Kidney tubule cell (primary cell): ENCODE data around the gene SFTPB.
A peak's percentile ranks its signal among the peaks of the same experiment; 100 is the strongest.
"Not testable (repeated sequence)": the region's sequence is repeated elsewhere in the genome, so short reads cannot be mapped to it uniquely, and the experiment has no call there.

ENCODE experiments used
- DNase-seq: peaks from one replicate; pipeline ENCODE4 v3.0.0-alpha.2; 2018; ENCODE audit warnings: low spot score

The SFTPB gene

DNA sequence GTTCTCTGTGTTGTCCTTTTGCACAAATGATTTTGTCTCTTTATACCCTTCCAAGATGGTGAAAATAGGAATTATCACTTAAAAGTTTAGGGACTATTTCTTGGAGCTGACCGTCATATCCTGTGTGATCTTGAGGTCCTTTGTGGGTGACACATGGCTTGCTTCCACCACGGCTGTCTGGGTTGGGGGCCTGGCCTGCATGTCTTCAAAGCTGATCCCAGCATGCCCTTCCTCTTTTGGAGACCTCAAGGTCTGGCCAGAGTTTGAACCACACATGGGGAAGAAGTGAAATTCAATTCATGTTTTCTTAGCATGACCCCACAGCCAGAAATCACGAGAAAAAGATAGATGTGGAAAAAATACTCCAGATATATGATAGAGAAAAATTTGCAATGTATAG, 14.0 kb downstream of the SFTPB start:
- DNase-seq = no peak

DNA sequence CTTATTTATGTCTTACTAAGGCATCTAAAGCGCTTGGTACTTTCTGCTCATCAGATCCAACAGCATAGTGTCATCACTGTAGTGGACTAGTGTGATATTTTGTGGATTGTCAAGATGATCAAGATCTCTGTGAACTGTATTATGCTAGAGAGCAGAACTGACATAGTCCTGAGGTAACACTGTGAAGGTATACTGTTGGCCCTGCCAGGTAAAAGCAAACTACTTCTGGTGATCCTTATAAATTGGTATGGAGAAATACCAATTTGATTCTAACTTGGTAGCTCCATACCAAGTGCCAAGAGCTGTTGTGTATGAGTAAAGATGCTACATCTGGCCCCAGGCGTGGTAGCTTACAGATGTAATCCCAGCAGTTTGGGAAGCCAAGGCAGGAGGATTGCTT, 15.9 kb downstream of the SFTPB start:
- no peak for DNase-seq

DNA sequence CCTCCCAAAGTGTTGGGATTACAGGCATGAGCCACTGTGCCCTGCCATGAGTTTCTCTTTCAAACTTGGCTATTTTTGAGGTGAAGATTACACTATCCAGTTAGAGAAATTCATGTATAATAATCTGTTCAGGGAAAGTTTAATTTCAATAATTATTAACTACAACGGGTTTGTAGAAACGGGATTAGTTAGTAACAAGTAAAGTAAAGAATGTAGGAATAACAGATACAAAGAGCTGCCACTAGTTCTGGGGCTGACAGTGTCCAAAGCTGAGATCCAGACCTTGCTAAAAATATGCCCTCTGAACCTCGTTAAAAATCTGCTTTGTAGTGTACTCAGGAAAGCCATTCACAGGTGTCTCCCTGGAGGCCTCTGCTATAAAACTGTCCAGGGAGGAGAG, 16.9 kb downstream of the SFTPB start:
- peak; percentile 16 for DNase-seq

DNA sequence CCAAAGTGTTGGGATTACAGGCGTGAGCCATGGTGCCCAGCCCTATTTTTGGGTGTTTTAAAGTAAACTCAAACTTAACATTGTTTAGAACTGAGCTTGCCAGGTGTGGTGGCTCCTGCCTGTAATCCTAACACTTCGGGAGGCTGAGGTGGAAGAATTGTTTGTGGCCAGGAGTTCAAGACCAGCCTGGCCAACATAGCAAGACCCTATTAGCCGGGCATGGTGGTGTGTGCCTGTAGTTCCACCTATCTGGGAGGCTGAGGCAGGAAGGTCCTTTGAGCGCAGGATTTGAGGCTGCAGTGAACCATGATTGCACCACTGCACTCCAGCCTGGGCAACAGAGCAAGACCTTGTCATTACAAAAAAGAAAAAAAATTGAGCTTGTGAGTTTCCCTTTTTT, 17.5 kb downstream of the SFTPB start:
- no peak for DNase-seq

DNA sequence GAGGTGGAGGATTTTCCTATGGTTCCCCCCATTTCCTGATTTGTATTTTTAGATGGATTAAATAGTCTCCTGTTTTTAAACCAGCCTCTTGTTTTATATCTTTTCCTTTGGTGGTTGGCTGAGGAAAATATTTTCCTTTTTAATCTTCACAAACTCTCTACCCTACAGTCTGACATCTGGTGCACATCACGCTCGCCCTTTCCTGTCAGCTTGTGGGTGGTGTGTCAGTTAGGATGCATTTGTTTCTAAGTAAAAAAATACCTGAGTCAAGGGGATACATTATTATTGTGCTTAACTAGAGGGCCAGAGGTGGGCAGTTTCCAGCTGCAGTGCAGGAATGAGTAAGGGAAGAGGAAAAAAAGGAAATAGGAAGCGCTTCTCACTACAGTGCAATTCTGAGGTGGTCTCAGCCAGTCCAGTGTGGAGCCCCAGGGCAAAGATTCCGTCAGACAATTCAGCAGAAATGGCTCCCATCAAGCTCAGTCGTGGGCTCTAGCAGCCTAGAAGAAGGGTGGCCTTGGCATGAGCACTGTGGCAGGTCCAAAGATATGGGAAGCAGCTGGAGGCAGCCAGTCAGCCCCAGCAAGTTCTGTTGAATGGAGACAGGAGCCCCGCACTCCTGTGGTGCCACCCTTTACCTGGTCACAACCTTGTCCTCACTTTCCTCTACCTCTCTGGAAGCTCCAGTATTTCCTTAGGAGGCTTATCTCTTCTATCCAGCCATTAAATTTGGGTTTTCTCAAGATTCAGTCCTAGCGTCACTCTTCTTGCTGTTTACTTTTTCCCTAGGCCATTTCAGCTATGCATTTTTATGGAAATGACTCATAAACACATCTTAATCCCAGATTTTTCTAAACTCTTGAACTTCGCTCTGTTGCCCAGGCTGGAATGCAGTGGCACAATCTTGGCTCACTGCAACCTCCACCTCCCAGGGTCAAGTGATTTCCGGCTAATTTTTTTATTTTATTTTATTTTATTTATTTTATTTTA, 18.5 kb downstream of the SFTPB start:
- no peak for DNase-seq

DNA sequence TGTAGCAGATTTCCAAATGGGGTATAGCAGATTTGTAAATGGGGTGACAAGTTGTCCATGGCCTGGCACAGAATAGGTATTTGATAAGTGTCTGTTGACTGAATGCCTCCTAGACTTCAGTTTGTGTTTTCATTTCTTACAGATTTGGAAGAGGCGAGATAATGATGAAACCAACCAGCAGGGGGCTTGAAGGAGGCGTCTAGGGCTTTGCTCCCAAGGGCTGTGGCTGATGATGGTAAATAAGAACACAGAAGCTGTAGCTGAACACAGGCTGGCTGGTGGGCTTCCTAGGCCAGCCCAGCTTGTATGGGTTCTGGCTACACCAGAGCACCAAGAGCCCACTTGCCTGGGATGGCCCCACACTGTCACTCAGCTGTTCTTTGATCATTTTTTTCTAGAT, 19.4 kb downstream of the SFTPB start:
- peak; percentile 32 for DNase-seq

DNA sequence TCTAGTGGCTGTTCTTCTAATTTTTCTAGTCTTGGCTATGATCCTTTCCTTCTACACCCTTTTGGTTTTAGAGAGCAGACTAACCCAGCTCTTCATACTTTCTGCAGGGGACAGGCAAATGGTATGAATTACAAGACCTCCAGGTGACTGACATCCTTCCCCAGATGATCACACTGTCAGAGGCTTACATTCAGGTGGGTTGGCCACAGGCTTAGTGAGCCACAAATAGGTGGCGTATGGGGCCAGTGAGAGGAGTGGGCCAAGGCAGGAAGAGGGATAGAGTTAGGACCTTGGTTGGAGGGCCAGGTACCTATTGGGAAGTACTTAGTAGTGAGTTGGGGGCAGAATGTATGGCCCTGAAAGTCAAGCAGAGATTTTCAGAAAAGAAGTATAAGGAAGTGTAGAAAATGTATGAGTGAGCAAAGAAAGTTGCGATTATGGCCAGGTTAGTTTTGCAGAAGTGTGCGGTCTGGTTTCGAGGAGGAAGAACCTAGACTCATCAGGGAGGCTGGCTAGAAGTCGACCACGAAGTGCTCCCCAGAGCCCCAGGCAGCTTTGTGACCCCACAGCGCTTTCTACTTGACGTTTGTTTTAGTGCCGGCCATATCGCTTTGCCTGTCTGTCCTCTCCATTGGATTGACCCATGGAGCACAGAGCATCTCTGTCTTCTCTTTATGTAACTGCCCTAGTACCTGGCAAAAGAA, 20.0 kb downstream of the SFTPB start:
- no peak for DNase-seq

DNA sequence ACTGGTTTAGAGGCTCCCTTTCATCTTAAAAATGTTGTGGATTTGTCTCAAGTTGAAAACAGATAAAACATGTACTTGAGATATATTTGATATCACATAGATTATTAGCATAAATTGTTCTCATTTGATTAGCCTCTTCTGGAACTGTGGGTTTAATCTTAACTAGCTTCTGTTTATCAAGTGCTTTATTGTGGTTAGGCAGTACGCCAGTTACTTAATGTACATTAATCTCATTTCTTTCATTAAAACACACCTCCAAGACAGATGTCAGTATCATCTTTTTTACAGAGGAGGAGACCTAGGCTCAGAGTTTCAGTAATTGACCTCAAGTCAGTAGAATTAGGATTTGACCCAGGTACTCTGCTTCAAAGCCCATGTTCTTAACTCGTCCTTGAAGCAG, 21.8 kb downstream of the SFTPB start:
- no peak for DNase-seq

DNA sequence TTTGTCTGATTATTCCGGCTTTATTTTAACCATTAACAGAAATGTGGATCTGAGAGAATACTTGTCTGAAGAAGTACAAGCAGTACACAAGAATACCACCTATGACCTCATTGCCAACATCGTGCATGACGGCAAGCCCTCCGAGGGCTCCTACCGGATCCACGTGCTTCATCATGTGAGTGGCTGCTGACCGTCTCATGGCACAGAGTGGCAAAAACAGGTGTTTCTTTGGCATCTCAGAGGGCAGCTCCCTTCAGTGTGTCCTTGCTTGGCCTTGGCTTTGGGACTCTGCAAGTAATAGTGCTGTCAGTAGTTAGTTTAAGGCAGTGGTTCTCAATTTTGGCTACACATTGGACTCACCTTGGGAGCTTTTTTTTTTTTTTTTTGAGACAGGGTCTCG, 23.1 kb downstream of the SFTPB start:
- no peak for DNase-seq

DNA sequence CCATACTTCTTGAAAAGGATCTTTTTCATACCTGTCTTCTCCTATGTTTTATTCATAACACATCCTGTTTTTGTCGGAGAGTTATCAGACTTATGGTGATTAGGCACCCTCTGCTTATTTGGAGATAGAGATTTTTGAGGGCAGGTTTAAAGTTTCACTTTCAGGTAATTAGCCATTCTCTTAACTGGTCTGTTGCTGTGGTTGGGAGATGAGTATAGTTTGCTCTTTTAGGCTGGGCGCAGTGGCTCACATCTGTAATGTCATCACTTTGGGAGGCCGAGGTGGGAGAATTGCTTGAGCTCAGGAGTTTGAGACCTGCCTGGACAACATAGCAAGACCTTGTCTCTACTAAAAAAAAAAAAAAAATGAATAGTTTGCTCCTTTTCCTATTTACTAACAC, 25.3 kb downstream of the SFTPB start:
- DNase-seq = no peak

DNA sequence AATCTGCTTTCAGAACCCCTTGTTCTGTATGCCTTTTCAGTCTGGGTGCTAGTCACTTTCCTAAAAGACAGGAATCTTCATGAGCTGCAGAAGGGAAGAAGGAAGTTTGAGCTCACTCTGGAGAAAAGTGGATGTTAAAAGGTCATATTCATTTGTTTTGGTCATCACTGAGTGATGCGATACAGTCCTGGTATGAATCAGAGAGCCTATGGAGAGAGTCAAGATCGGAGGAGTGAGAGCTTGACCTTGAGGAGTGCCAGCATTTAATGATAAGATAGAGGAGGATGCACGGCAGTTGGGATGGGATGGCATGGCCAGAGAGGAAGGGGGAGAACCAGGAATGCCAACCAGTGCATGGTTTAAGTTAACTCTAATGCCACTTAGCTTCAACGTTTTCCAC, 32.4 kb downstream of the SFTPB start:
- no peak for DNase-seq

DNA sequence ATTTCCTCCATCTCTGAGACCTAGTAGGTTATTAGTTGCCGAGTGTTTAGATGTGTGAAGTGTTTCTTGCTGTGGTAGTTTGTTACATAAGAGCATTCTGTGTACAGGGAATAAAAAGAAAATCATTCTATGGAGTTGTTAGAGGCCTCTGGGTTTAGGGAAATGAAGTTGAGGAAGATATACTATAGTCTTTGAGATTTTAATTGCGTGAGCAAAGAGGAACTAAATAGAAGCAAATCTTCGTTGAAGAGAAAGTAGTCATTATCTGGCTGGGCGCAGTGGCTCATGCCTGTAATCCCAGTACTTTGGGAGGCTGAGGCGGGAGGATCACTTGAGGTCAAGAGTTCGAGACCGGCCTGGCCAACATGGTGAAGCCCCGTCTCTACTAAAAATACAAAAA, 33.0 kb downstream of the SFTPB start:
- no peak for DNase-seq

DNA sequence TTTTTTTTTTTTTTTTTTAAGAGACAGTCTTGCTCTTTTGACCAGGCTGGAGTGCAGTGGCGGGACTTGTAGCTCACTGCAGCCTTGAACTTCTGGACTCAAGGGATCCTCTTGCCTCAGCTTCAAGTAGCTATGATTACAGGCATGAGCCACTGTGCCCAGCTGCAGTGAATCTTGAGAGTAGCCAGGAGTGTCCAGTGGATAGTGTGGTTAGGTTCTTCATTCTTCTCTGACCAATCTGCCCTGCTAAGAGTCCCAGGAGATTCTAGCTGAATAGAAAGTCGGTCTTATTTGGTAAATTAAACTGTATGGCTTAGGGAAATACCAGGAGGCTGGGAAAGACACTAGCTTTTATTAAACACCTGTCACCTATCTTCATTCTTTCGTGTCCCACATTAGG, 36.7 kb downstream of the SFTPB start:
- no peak for DNase-seq

DNA sequence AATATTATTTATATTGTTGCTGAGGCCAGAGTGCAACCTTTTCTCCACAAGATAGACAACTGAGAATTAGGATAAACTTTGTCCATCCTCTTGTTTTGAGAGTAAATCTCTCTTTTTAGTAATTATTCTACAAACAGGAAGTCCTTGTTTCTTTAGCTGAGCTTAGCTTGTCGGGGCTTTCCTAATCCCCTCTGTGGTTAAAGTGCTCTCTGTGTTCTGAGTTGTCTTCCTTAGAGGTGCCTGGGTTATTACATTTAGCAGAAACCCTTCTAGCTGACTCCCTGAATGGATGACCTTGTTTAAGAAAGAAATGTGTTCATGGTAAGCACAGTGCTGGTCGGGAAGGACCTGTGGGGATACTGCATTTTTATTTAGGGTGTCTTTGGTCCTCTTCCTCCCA, 39.3 kb downstream of the SFTPB start:
- no peak for DNase-seq

DNA sequence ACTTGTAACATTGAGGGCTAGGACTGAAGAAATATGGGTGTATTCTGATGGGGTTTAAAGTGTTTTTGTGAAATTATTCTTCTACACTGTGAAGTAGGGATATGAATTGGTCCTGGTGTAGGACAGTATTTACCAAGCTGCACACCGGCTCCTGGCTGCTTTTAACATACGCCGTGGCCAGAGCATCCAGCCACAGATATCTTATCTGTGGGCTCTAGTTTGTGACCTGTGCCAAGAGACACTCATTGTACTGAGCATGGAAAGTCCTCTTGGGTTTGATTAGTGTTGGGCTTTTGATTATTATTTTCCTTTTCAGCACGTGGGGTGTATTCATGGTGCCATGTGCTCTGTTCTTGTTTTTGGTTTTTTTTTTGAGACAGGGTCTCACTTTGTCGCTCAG, 44.0 kb downstream of the SFTPB start:
- DNase-seq = no peak

DNA sequence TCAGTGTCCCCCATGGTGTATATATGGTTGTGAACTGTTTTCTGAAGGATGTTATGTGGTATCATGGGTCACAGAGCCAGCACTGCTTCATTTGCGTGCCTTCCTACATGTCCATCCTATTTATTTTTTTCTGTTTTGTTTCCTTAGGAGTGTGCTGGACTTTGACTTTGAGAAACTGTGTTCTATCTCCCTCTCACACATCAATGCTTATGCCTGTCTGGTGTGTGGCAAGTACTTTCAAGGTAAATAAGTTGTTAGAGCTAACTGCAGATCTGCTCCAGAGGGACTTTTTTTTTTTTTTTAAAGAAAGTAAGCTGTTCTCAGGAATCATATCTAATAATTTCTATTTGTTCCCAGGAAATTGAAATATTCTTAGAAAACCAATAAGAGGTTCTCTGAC, 46.7 kb downstream of the SFTPB start:
- DNase-seq = no peak

DNA sequence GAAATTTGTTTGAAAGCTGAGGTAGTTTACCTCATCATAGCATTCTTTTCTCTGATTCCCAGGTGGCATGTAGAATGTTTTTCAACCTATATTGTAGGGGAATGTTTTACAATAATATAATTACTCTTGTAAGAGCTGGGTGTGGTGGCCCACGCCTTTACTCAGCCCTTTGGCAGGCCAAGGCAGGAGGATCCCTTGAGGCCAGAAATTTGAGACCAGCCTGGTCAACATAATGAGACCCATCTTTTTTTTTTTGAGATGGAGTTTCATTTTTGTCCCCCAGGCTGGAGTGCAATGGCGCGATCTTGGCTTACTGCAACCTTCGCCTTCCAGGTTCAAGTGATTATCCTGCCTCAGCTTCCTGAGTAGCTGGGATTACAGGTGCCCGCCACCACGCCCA, 48.4 kb downstream of the SFTPB start:
- DNase-seq = no peak

DNA sequence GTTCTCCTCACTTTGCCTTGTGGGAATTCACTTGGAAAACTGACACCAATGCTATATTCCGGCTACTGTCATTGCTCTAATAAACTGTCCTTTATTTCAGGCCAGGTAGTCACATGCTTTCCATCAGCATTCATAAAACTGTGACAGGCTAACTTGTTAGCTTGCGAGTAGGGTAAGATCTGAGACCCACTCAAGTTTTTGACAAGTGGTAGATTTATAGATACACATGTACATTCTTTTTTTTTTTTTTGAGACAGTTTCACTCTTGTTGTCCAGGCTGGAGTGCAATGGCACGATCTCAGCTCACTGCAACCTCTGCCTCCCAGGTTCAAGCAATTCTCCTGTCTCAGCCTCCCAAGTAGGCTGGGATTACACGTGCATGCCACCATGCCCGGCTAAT, 50.3 kb downstream of the SFTPB start:
- not testable (repeated sequence) for DNase-seq

DNA sequence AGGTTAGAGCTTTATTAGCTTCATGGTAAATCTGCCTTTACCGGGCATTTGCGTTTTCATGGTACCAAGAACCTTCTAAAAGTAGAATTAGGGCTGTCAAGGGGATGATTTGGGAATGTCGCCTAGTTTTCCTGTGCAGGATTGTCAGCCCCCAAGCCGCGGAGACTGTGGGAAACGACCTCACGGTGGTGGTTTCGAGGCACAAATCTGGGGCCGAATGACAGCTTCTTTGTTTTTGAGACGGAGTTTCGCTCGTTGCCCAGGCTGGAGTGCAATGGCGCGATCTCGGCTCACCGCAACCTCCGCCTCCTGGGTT, 52.6 kb downstream of the SFTPB start:
- no peak for DNase-seq

DNA sequence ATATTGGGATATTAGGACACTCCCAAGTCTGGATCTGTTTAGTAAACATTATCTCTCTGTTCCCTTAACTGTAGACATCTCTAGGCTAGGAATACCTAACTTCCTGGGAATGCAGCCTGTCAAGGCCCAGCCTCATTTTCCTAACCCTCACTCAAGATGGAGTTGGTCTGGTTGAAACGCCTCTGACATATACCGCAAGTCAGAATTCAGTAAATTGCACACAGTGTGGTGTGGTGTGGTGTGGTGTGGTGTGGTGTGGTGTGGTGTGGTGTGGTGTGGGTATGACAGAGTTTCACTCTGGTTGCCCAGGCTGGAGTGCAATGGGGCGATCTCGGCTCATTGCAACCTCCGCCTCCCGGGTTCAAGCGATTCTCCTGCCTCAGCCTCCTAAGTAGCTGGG, 53.2 kb downstream of the SFTPB start:
- DNase-seq = not testable (repeated sequence)

DNA sequence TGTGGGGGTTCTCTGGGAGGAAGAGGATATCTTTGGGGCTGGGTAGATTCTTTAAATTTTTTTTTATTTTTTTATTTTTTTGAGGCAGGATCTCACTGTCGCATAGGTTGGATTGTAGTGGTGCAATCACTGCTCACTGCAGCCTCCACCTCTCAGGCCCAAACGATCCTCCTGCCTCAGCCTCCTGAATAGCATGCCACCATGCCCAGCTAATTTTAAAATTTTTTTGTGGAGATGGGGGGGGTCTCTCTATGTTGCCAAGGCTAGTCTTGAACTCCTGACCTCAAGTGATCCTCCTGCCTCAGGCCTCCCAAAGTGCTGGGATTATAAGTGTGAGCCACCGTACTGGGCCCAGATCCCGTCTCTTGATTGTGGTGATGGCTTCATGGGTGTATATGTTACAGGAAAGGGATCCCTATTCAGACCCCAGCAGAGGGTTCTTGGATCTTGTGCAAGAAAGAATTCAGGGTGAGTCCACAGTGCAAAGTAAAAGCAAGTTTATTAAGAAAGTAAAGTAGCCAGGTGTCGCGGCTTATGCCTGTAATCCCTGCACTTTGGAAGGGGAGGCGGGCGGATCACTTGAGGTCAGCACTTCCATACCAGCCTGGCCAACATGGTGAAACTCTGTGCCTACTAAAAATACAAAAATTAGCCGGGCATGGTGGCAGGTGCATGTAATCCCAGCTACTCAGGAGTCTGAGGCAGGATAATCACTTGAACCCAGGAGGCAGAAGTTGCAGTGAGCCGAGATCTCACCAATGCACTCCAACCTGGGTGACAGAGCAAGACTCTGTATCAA, 54.1 kb downstream of the SFTPB start:
- DNase-seq = no peak

DNA sequence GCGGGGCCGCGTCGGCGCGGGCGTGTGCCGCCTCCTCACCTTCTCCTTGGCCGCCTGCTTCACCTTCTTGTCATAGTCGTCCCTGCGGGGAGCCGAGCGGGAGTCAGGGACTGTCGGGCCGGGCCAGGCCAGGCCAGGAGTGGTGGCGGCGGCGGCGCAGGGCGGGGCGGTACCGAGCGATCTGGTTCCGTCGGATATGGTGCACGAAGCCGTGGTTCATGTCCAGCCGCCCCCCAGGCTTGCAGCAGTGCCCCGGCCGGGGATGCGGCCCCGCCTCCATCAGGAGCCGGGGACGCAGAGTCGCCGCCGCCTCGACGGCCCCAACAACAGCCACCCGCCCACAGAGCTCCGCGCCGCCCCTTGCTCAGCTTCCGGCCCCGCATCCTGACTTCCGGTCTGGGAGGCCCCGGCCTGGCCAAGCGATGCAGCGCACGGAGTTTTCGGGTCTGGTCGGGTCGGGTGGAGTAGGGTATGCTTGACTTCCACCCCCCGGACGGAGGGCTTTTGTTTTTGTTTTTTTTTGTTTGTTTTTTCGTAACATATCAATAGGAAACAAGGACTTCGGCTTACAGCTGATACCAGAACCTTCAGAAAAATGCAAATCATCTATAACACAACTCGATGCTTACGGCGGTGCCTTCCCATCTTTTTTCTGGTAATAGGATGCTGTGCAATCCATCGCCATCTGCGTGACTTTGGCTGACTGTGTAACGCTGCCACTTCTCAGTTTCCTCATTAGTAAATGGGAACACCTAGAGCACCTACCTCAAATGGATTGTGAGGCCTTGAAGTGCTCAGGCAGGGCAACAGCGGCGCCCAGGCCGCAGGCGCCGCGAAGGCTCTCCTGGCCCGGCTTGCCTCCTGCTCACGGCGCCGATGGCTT, 56.1 kb downstream of the SFTPB start, which contains the start of gene C2orf68:
TSS of gene C2orf68 (minus strand) at position 362 of the 883 bp plus-strand sequence. CDS start at position 280, 82 bp downstream.
- DNase-seq = peak; percentile 87
